SH-SY5Y (cell line): ENCODE measurements around the gene NCK2.

Experiments
- GATA2 ChIP-seq: IDR thresholded peaks from 2 replicates; pipeline ENCODE4 v1.6.1; 2011; ENCODE audit warnings: mild to moderate bottlenecking, low read depth, low read length
- GATA3 ChIP-seq: IDR thresholded peaks from 2 replicates; pipeline ENCODE4 v1.6.1; 2011; ENCODE audit warnings: low read depth, mild to moderate bottlenecking, low read length, moderate library complexity

GRCh38 chr2:105834931-105835330, 90.2 kb downstream of the NCK2 start:
- no peak for TF ChIP-seq GATA2
- TF ChIP-seq GATA3 = no peak
